NCI-H2196 (cell line): ENCODE measurements around the gene GJB6.
A peak's percentile ranks its signal among the peaks of the same experiment; 100 is the strongest.

Experiments
- DNase-seq: peaks from one replicate; lab custom pipeline; 2025; ENCODE audit not compliant: unreplicated experiment; lab: John Stamatoyannopoulos, UW

The GJB6 gene

GRCh38 chr13:20227730-20228129 lies 4.4 kb downstream of the GJB6 start:
- no peak for DNase-seq

GRCh38 chr13:20227288-20227687 lies 4.8 kb downstream of the GJB6 start:
- no peak for DNase-seq

GRCh38 chr13:20222553-20222952 lies 9.6 kb downstream of the GJB6 start:
- DNase-seq, result no peak

- DNase-seq, result no peak
Observed at GRCh38 chr13:20221772-20222171, 10.3 kb downstream of the GJB6 start.

- DNase-seq, result no peak
Observed at GRCh38 chr13:20219577-20219976, 12.5 kb downstream of the GJB6 start.

GRCh38 chr13:20217168-20217567 lies 15.0 kb downstream of the GJB6 start:
- DNase-seq, result no peak

GRCh38 chr13:20209948-20210347 lies 22.2 kb downstream of the GJB6 start:
- DNase-seq, result no peak

GRCh38 chr13:20206698-20207235 lies 25.4 kb downstream of the GJB6 start:
- no peak for DNase-seq

- DNase-seq, result no peak
Observed at GRCh38 chr13:20206065-20206697, 25.9 kb downstream of the GJB6 start.

- no peak for DNase-seq
Observed at GRCh38 chr13:20198781-20199180, 33.3 kb downstream of the GJB6 start.

GRCh38 chr13:20197361-20197834 lies 34.7 kb downstream of the GJB6 start:
- peak; percentile 15 for DNase-seq

GRCh38 chr13:20195801-20196200 lies 36.3 kb downstream of the GJB6 start:
- DNase-seq, result no peak

GRCh38 chr13:20193907-20194631 lies 38.0 kb downstream of the GJB6 start:
- no peak for DNase-seq

GRCh38 chr13:20193162-20193906 lies 38.8 kb downstream of the GJB6 start:
- DNase-seq, result no peak

GRCh38 chr13:20192836-20193161 lies 39.3 kb downstream of the GJB6 start, which contains the start of gene GJB2:
Gene GJB2, minus strand, starts transcription at chr13:20192938. Its CDS starts 3,357 bp downstream, at chr13:20189581.
- DNase-seq, result no peak

GRCh38 chr13:20192158-20192835 lies 39.8 kb downstream of the GJB6 start:
- no peak for DNase-seq

GRCh38 chr13:20191311-20192157 lies 40.6 kb downstream of the GJB6 start:
- no peak for DNase-seq

- no peak for DNase-seq
Observed at GRCh38 chr13:20190481-20191310, 41.4 kb downstream of the GJB6 start.

- no peak for DNase-seq
Observed at GRCh38 chr13:20190076-20190475, 42.0 kb downstream of the GJB6 start.
